Measurements from ENCODE around the gene CRTAP.

Gene CRTAP

DNA sequence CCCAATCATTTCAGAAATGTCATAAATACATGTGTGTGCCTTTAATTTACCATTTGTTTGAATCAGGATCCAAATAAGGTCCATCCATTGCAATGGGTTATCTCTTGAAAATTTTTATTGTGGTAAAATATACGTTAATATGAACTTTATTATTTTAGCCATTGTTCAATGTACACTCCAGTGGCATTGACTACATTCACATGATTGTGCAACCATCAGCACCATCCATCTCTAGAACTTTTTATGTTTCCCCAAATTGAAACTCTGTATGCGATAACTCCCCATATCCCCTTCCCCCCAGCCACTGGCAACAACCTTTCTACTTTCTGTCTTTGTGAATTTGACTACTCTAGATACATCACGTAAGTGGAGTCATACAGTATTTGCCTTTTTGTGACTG, 12.0 kb downstream of the CRTAP start:
- ATAC-seq (ENCODE audit: low read depth) (no peak), DNase-seq (ENCODE audit: low spot score) (no peak)
- Histone ChIP-seq H3K4me3 (ENCODE audit: severe bottlenecking) (no peak overlapping the region), H3K9me3 (ENCODE audit: severe bottlenecking) (no peaks in the 10 kb centered on the region), H3K27me3 (ENCODE audit: insufficient read depth, poor library complexity, severe bottlenecking) (no peaks in the 10 kb centered on the region), H3K27ac (ENCODE audit: poor library complexity, severe bottlenecking) (no peak overlapping the region), H3K4me1 (ENCODE audit: insufficient read depth, poor library complexity, severe bottlenecking) (no peaks in the 10 kb centered on the region), H3K36me3 (ENCODE audit: low read depth) (peaks cover 68% of the 10 kb centered on the region)
- TF ChIP-seq, protein P1, sequence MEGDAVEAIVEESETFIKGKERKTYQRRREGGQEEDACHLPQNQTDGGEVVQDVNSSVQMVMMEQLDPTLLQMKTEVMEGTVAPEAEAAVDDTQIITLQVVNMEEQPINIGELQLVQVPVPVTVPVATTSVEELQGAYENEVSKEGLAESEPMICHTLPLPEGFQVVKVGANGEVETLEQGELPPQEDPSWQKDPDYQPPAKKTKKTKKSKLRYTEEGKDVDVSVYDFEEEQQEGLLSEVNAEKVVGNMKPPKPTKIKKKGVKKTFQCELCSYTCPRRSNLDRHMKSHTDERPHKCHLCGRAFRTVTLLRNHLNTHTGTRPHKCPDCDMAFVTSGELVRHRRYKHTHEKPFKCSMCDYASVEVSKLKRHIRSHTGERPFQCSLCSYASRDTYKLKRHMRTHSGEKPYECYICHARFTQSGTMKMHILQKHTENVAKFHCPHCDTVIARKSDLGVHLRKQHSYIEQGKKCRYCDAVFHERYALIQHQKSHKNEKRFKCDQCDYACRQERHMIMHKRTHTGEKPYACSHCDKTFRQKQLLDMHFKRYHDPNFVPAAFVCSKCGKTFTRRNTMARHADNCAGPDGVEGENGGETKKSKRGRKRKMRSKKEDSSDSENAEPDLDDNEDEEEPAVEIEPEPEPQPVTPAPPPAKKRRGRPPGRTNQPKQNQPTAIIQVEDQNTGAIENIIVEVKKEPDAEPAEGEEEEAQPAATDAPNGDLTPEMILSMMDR (IDR thresholded peaks at IDR 0.05; ENCODE audit: poor library complexity, severe bottlenecking) = no peak

- no peak overlapping the region for H3K4me3 ChIP-seq (ENCODE audit: severe bottlenecking)
- DNase-seq (ENCODE audit: low spot score) = no peak
- ATAC-seq (ENCODE audit: low read depth) = 0 out of 3 replicates have a peak, but pooled peaks have one; percentile 36
- no peaks in the 10 kb centered on the region for H3K9me3 ChIP-seq (ENCODE audit: severe bottlenecking)
- no peaks in the 10 kb centered on the region for H3K4me1 ChIP-seq (ENCODE audit: insufficient read depth, poor library complexity, severe bottlenecking)
- no peaks in the 10 kb centered on the region for H3K27me3 ChIP-seq (ENCODE audit: insufficient read depth, poor library complexity, severe bottlenecking)
- H3K27ac ChIP-seq (ENCODE audit: poor library complexity, severe bottlenecking) = no peak overlapping the region
- H3K36me3 ChIP-seq (ENCODE audit: low read depth) = peaks cover 82% of the 10 kb centered on the region
- TF ChIP-seq, protein P1 (IDR thresholded peaks at IDR 0.05; ENCODE audit: poor library complexity, severe bottlenecking) = no peak
Measured at GRCh38 chr3:33128706-33129105, 14.9 kb downstream of the CRTAP start.

DNA sequence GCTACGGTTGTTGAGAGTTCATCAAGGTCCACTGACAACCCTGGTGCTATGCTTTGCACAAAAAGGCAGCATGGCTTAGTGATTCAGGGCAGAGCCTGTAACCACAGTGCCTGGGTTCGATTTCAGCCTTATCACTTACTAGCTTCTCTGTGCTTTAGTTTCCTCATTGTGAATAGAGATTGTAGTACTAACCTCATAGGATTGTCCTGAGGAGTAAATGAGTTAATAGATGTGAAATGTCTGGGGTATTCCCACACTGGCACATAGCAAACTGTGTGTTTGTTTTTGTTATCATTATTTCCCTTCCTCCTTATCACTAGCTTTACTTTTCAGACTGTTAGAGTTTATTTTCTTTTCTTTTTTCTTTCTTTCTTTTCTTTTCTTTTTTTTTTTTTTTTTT, 16.3 kb downstream of the CRTAP start:
- no peak for ATAC-seq (ENCODE audit: low read depth)
- Histone ChIP-seq H3K4me1 (ENCODE audit: insufficient read depth, poor library complexity, severe bottlenecking) (no peaks in the 10 kb centered on the region), H3K36me3 (ENCODE audit: low read depth) (peaks cover 83% of the 10 kb centered on the region), H3K27me3 (ENCODE audit: insufficient read depth, poor library complexity, severe bottlenecking) (no peaks in the 10 kb centered on the region), H3K27ac (ENCODE audit: poor library complexity, severe bottlenecking) (no peak overlapping the region), H3K9me3 (ENCODE audit: severe bottlenecking) (no peaks in the 10 kb centered on the region), H3K4me3 (ENCODE audit: severe bottlenecking) (no peak overlapping the region)
- DNase-seq (ENCODE audit: low spot score) = no peak
- TF ChIP-seq, protein P1 (IDR thresholded peaks at IDR 0.05; ENCODE audit: poor library complexity, severe bottlenecking) = no peak

- DNase-seq (ENCODE audit: low spot score) (no peak), ATAC-seq (ENCODE audit: low read depth) (peak; percentile 76)
- Histone ChIP-seq H3K4me1 (ENCODE audit: insufficient read depth, poor library complexity, severe bottlenecking) (no peaks in the 10 kb centered on the region), H3K27me3 (ENCODE audit: insufficient read depth, poor library complexity, severe bottlenecking) (no peaks in the 10 kb centered on the region), H3K9me3 (ENCODE audit: severe bottlenecking) (no peaks in the 10 kb centered on the region), H3K4me3 (ENCODE audit: severe bottlenecking) (no peak overlapping the region), H3K36me3 (ENCODE audit: low read depth) (peaks cover 85% of the 10 kb centered on the region), H3K27ac (ENCODE audit: poor library complexity, severe bottlenecking) (no peak overlapping the region)
- TF ChIP-seq, protein P1 (IDR thresholded peaks at IDR 0.05; ENCODE audit: poor library complexity, severe bottlenecking) = peak; percentile 86
Measured at GRCh38 chr3:33131331-33132018, 17.7 kb downstream of the CRTAP start.

GRCh38 chr3:33132019-33132360, 18.2 kb downstream of the CRTAP start:
- no peak for DNase-seq (ENCODE audit: low spot score)
- no peak overlapping the region for H3K27ac ChIP-seq (ENCODE audit: poor library complexity, severe bottlenecking)
- ATAC-seq (ENCODE audit: low read depth) = no peak
- H3K36me3 ChIP-seq (ENCODE audit: low read depth) = peaks cover 81% of the 10 kb centered on the region
- no peaks in the 10 kb centered on the region for H3K27me3 ChIP-seq (ENCODE audit: insufficient read depth, poor library complexity, severe bottlenecking)
- H3K9me3 ChIP-seq (ENCODE audit: severe bottlenecking) = no peaks in the 10 kb centered on the region
- H3K4me1 ChIP-seq (ENCODE audit: insufficient read depth, poor library complexity, severe bottlenecking) = no peaks in the 10 kb centered on the region
- H3K4me3 ChIP-seq (ENCODE audit: severe bottlenecking) = no peak overlapping the region
- TF ChIP-seq, protein P1 (IDR thresholded peaks at IDR 0.05; ENCODE audit: poor library complexity, severe bottlenecking) = no peak
